NOMO-1 treated with dmso at 0.1 percent for 144 hours (cell line): ENCODE results near the gene GPX5.

Experiments used
- DNase-seq: peaks from one replicate; lab custom pipeline; 2025; ENCODE audit not compliant: unreplicated experiment; lab: John Stamatoyannopoulos, UW

Gene GPX5

GRCh38 chr6:28553986-28554881 lies 28.6 kb downstream of the GPX5 start:
- no peak for DNase-seq

DNA sequence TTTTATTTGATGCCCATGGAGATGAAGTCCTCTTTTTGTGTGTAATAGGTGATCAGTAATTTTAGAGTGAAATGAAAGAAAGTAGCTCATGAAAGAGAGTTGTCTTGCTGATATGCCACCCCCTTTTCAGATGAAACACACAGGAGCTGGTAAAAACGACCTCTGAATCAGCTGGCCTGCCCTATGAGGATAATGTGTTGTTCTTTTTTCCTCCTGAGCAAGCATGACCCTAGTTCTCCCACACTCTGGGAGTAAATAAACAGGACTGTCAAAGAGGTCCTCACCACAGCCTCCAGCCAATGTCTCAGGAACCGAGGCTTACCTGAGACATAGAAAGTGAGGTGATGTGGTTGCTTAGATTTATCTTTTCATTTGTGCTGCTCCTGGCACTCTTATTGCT lies 29.5 kb downstream of the GPX5 start:
- no peak for DNase-seq

DNA sequence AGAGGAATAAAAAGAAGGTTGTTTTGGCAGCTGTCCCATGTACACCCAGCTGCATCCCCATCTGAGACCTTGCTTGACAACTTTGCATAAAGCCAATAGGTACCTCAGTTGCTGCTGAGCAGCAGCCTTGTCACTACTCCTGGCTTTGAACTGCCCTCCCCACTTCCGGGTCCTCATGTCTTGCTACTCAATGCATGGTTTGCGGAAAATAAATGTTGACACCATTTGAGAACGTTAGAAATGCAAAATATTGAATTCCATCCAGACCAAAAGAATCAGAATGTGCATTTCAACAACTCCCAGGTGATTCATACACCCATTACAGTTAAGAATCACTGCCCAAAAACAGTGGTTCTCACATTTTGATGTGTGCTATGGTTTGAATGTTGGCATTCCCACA lies 32.9 kb downstream of the GPX5 start:
- DNase-seq = no peak

- DNase-seq = no peak
Observed at GRCh38 chr6:28563430-28564095, 37.9 kb downstream of the GPX5 start.

- DNase-seq = no peak
Observed at GRCh38 chr6:28565823-28566526, 40.3 kb downstream of the GPX5 start.

GRCh38 chr6:28566527-28567252 lies 41.0 kb downstream of the GPX5 start:
- no peak for DNase-seq

DNA sequence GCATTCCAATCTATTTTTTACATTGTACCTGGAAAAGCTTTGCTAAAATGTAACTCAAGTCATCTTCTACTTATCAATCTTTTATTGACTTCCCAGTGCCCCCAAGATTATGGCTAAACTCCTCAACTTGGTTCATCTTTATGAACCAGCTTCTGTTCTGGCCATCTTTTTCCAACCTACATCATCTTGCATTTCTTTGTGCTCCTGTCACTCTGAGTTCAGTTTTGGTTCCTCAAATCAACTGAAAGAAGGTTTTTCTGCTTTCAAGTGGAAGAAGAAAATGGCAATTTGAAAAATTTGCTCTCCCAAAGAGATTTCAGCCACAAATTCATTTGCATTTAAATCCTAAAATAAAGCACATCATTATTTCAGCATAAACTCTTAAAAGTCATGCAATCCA lies 41.8 kb downstream of the GPX5 start:
- no peak for DNase-seq

DNA sequence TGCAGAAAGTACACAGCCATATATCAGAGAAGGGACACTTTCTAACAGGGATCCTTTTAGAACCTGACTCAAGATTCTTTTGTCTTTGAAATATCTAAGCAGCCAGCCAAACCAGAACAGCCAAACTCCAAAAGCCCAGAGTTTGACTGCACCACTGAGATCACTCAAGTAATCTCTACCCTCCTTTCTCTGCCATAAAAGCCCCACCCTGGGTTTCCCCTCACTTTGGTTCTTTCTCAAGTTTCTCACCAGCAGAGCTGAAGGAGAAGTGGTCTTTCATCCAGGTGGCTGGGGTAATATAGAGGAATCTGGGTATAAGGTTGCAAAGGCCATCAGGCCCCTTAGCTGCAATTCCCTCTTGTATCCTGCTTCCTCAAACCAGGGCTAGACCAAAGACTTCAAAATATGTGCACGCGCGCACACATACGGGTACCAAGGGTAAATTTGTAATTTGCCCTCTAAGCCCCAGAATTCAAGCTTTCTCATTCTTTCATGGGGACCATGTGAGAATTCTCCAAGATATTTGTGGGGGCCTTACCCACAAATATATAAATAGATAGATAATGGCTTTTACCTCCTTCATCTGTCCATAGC lies 42.9 kb downstream of the GPX5 start:
- no peak for DNase-seq

GRCh38 chr6:28569748-28570147 lies 44.1 kb downstream of the GPX5 start:
- DNase-seq = no peak

- no peak for DNase-seq
Observed at GRCh38 chr6:28580475-28580874, 54.8 kb downstream of the GPX5 start.

- DNase-seq = no peak
Observed at GRCh38 chr6:28583463-28583862, 57.8 kb downstream of the GPX5 start.
